Measurements from ENCODE around the gene CD93.

The CD93 gene

DNA sequence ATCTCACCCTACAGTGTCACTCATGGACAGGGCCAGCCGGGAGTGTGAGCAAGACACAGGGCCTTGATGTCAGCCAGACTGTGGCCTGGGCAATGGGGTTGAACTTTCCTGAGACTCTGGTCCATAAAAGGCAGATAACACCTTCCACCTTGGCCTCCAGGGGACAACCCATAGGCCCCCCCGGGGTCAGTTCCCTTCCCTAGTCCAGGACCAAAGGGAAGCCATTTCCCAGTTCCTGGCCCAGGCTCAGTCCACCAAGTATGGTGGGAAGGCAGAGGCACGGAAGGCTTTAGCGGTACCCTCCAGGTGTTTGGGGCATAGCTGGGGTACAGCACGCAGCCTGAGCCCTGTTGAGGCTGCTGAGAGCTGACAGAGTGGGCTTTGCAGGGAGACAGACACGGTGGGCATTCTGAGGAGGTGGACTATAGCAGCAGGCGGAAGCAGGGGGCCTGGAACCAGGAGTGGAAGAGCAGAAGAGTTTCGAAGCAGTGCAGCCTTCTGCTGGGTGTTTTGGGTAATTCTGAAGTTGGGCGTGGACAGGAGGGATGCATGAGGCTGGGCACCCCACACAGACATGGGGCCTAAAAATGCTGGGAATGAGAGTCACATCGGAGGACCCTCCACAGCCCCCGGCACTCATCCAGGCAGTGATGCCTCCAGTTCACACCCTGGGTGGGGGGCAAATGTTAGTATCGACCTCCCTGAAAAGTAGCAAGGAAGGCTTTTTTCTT lies 43.9 kb upstream of the CD93 start:
- no peak for DNase-seq (ENCODE audit: low spot score)
- TF ChIP-seq, protein P1, sequence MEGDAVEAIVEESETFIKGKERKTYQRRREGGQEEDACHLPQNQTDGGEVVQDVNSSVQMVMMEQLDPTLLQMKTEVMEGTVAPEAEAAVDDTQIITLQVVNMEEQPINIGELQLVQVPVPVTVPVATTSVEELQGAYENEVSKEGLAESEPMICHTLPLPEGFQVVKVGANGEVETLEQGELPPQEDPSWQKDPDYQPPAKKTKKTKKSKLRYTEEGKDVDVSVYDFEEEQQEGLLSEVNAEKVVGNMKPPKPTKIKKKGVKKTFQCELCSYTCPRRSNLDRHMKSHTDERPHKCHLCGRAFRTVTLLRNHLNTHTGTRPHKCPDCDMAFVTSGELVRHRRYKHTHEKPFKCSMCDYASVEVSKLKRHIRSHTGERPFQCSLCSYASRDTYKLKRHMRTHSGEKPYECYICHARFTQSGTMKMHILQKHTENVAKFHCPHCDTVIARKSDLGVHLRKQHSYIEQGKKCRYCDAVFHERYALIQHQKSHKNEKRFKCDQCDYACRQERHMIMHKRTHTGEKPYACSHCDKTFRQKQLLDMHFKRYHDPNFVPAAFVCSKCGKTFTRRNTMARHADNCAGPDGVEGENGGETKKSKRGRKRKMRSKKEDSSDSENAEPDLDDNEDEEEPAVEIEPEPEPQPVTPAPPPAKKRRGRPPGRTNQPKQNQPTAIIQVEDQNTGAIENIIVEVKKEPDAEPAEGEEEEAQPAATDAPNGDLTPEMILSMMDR (IDR thresholded peaks at IDR 0.05; ENCODE audit: extremely low read depth, missing control alignments): no peak

DNA sequence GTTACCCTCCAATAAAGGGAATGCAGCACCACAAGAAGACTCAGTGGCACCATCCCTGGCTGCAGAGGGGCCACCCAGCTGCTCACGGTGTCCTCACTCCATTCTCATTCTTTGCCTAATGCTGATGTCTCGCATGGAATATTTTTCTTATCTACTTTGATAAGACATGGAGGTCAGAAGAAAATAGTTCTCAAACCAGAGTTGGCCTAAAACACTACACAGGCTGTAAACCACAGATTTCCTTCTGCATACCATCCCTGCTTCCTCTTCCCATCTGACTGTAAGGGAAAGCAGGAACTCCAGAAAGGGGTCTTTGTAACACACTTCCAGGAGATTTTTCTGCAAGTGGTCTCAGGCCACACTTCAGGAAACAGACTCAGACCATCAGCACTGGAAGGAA lies 43.1 kb upstream of the CD93 start:
- TF ChIP-seq, protein P1 (IDR thresholded peaks at IDR 0.05; ENCODE audit: extremely low read depth, missing control alignments): no peak
- no peak for DNase-seq (ENCODE audit: low spot score)

DNA sequence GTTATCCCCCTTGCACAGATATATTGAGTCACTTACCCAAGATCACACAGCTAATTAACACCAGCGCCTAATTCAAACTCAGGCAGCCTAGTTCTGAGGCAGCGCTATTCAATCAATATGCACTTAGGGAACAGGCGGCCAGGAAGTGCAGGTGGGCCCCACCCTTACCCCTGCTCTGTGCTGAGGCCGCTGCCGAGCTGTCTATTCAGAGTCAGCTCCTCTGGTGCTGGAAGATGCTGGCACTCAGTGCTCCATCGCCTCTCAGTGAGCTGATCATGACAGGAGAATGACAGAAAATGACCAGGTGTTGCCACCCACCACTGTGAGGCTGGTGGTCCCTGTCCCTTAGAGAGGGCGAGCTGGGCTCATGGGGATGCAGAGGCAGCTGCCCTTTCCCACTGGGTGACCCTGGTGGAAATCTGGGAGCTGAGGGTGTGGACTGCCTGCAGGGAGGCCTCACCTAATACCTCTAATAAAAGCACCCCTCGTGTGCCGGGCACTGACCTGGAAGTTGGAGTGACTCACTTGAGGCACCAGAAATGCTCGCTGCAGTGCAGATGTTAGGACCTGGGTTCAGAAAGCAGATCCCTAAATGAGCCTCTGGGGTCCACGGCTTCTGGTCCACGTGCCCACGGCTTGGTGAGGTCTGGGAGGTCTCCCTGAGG lies 42.5 kb upstream of the CD93 start:
- no peak for DNase-seq (ENCODE audit: low spot score)

DNA sequence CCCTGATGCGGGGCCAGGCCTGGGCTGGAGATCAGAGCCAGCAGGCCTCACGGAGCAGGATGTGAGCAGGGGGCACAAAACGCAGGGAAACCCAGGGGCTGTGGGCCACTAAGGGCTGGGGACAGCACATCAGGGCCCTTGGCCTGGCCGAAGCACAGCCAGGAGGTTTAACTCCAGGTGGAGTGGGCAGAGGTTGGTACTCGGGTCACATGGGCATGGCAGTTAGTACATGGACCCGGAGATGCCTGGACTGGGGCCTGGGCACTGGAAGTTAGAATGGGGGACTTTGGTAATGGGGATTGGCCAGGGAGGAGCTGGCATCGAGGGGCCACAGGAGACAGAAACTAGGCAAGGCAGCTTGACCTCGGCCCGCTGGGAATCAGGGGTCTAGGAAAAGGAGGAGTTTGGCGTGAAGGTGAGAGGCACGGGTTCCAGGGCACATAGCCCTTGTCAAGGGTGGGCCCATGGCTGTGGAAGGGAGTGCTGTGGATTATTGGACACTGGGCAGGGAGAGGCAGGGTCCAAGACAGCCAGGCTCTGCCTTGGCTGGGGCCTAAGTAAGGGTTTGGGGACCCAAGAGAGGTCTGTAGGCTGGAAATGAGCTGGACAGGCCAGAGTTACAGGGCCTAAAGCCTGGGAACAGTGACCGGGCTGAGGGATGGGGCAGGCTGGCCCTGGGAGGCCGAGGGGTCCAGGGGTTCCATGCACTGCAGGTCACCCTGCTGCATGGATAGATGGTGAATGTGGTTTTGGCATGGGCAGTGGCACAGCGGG lies 41.6 kb upstream of the CD93 start:
- TF ChIP-seq, protein P1 (IDR thresholded peaks at IDR 0.05; ENCODE audit: extremely low read depth, missing control alignments): no peak
- no peak for DNase-seq (ENCODE audit: low spot score)

More for the DNA sequence above, 42.5 kb upstream of the CD93 start:
- TF ChIP-seq, protein P1 (IDR thresholded peaks at IDR 0.05; ENCODE audit: extremely low read depth, missing control alignments): no peak

DNA sequence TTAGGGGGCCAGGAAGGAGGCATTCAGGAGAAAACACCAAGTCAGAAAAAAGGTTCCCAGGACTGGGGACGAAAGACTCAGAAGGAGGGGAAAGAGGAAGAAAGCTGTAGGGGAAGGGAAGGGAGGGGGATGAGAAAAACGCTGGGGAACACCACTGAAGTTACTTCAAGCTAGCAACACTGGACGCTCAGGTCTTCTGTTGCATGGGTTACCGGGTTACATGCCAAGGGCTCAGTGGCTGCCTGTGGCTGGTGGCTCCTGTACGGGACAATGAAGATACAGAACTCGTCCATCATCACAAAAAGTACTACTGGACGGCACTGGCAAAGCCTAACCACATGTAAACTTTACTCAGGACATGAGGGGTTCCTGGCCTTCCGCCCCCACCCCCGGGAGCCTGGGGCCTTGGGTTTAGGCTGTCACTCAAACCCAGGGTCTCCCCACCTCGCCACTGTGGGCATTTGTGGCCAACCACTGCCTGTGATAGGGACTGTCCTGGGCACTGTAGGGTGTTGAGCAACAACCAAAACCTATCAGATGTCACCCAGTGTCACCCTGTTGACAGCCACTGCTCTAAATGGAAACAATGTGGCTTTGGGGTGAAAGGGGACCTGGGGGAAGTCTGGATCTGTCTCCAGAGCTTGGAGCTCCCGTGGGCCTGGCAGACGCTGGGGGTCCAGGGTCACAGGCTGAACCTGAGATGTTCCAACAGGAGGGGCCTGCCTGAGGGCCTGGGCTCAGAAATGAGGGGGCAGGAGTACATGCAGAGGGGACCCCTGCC lies 40.3 kb upstream of the CD93 start:
- TF ChIP-seq, protein P1 (IDR thresholded peaks at IDR 0.05; ENCODE audit: extremely low read depth, missing control alignments): no peak
- no peak for DNase-seq (ENCODE audit: low spot score)

DNA sequence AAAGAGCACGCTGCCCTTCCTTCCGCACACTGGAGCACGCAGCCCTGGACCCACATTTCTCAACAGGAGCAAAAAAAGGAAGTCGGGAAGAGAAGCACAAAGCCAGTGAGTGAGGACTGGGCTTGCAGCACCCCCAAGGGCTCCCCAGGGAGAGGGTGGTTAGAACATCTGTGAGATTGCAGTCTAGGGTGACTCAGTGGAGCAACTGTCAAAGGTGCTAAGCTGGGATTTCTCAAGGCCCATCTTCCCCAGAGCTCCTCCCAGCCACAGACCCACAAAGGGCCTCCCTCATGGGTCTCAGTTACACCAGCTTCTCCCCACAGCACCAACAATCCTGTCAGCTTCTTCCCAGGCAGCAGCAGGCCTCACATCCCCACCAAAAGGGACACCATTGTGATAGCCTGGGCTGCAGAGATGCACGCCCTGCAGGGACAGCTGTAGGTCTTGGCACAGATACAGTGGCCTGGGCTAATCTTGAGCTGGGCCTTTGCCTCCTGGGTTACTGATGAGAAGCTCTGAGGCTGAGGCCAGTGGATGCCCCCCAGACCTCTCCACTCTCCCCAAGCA lies 39.6 kb upstream of the CD93 start:
- TF ChIP-seq, protein P1 (IDR thresholded peaks at IDR 0.05; ENCODE audit: extremely low read depth, missing control alignments): no peak
- no peak for DNase-seq (ENCODE audit: low spot score)

Data from GM20000 (cell line).